Activated T-helper 9 cell treated with anti-CD3 and anti-CD28 coated beads, Interleukin-2, amount 50 U/mL, for 16 hours (primary cell): Measurements from ENCODE around the gene MT1G.
"Not testable (repeated sequence)": the region's sequence is repeated elsewhere in the genome, so short reads cannot be mapped to it uniquely, and the experiment has no call there.

ENCODE experiments used
- DNase-seq: peaks from one replicate; pipeline ENCODE4 v3.0.0-alpha.2; 2020; ENCODE audit warnings: low read depth

The MT1G gene

GRCh38 chr16:56665286-56666261 is 2.3 kb downstream of the MT1G start:
- DNase-seq = not testable (repeated sequence)

GRCh38 chr16:56664506-56664905 is 3.4 kb downstream of the MT1G start:
- DNase-seq = no peak

- DNase-seq = no peak
Observed at GRCh38 chr16:56662357-56663354, 5.2 kb downstream of the MT1G start.

GRCh38 chr16:56658327-56658875 is 9.5 kb downstream of the MT1G start:
- DNase-seq = no peak

- peak; percentile 50 for DNase-seq
Observed at GRCh38 chr16:56657555-56658326, 10.1 kb downstream of the MT1G start, which contains the start of gene MT1F. MT1F (plus strand) TSS chr16:56657959; CDS start chr16:56658059, 100 bp downstream.

- DNase-seq = no peak
Observed at GRCh38 chr16:56653218-56653617, 14.6 kb downstream of the MT1G start.

- DNase-seq = no peak
Observed at GRCh38 chr16:56652600-56652999, 15.3 kb downstream of the MT1G start.

GRCh38 chr16:56651586-56651985 is 16.3 kb downstream of the MT1G start, which contains the start of gene MT1B:
MT1B (plus strand) TSS chr16:56651886; CDS start chr16:56651954, 68 bp downstream.
- no peak for DNase-seq

GRCh38 chr16:56649820-56650219 is 18.0 kb downstream of the MT1G start:
- no peak for DNase-seq

GRCh38 chr16:56649271-56649670 is 18.6 kb downstream of the MT1G start:
- DNase-seq = no peak

- DNase-seq = no peak
Observed at GRCh38 chr16:56647641-56648431, 20.0 kb downstream of the MT1G start.

GRCh38 chr16:56645838-56646237 is 22.0 kb downstream of the MT1G start:
- no peak for DNase-seq

- no peak for DNase-seq
Observed at GRCh38 chr16:56645311-56645710, 22.6 kb downstream of the MT1G start.

- no peak for DNase-seq
Observed at GRCh38 chr16:56643833-56644232, 24.0 kb downstream of the MT1G start.

- DNase-seq = peak; percentile 67
Observed at GRCh38 chr16:56643080-56643778, 24.6 kb downstream of the MT1G start.

GRCh38 chr16:56641166-56641565 is 26.7 kb downstream of the MT1G start:
- no peak for DNase-seq

- no peak for DNase-seq
Observed at GRCh38 chr16:56640076-56640475, 27.8 kb downstream of the MT1G start.

- no peak for DNase-seq
Observed at GRCh38 chr16:56639045-56639444, 28.8 kb downstream of the MT1G start.
